Measurements from ENCODE around the gene SLC6A11. TPM values are rescaled to one million over a fixed set of nuclear protein-coding genes. Genes with fewer than 3 reads are reported as not detected.
A peak's percentile ranks its signal among the peaks of the same experiment; 100 is the strongest.

Gene SLC6A11
- total and polyA plus RNA-seq, 2 of the 8 experiments (the other 6 are each of a cell fraction or from before 2014, with no cell fraction given): 0.78 to 1.5 TPM

DNA sequence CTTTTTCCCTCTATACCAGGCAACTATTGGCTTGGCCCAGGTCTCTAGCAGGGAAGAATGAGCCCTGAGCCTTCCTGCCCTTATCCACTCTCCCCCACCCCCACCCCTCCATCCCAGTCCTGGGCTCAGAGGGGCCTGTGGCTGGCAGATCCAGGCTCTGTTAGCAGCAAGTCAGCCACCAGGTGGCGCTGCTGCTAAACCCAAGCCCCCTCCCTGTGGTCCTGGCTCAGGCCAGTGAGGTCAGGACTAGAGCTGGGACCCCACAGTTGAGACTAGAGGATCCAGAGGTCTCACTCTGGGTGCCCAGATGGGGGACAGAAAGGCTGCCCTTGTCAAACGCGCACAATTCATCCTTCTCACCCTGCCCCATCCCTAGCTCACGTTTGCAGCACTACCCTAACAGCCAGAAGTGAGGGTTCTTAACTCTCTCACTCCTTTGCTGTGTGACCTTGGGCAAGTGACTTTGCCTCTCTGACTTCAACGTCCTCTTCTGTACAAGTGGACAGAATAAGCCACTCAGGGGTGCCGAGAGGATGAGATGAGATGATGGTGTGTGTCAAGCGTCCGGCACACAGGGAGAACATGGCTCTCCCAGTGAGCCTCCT, 129.8 kb downstream of the SLC6A11 start (continued):
- TF ChIP-seq, protein P1, sequence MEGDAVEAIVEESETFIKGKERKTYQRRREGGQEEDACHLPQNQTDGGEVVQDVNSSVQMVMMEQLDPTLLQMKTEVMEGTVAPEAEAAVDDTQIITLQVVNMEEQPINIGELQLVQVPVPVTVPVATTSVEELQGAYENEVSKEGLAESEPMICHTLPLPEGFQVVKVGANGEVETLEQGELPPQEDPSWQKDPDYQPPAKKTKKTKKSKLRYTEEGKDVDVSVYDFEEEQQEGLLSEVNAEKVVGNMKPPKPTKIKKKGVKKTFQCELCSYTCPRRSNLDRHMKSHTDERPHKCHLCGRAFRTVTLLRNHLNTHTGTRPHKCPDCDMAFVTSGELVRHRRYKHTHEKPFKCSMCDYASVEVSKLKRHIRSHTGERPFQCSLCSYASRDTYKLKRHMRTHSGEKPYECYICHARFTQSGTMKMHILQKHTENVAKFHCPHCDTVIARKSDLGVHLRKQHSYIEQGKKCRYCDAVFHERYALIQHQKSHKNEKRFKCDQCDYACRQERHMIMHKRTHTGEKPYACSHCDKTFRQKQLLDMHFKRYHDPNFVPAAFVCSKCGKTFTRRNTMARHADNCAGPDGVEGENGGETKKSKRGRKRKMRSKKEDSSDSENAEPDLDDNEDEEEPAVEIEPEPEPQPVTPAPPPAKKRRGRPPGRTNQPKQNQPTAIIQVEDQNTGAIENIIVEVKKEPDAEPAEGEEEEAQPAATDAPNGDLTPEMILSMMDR (IDR thresholded peaks at IDR 0.05; ENCODE audit: control extremely low read depth in 1 of 3, insufficient read depth in 1 of 3, low read depth in 1 of 3, low read length in 3 of 3): peak; percentile 79 to 96 (median 89)
- peak; percentile 37; the same call in 1 of the 2 replicates for TF ChIP-seq JUND (IDR thresholded peaks at IDR 0.05; ENCODE audit: low read length)
- TF ChIP-seq MAFK (IDR thresholded peaks at IDR 0.05; ENCODE audit: low read depth, low read length): no peak
- TF ChIP-seq CTBP2 (IDR thresholded peaks at IDR 0.05; ENCODE audit: borderline replicate concordance, insufficient read depth, insufficient read length, low read length): no peak
- TF ChIP-seq RFX5 (IDR thresholded peaks at IDR 0.05; ENCODE audit: borderline replicate concordance, low read depth, low read length): no peak
- TF ChIP-seq NRF1 (IDR thresholded peaks at IDR 0.05; ENCODE audit: low read depth, low read length): no peak
- peak; percentile 84 to 94 for TF ChIP-seq RAD21 (IDR thresholded peaks at IDR 0.05 in 1 of 2, conservative IDR thresholded peaks at IDR 0.05 in 1 of 2; ENCODE audit: low read depth in 2 of 2, low read length in 2 of 2)
- TF ChIP-seq SRF (IDR thresholded peaks at IDR 0.05; ENCODE audit: low read depth, low read length): 0 out of 2 replicates have a peak, but pooled peaks have one; percentile 17
- TF ChIP-seq, protein P2, sequence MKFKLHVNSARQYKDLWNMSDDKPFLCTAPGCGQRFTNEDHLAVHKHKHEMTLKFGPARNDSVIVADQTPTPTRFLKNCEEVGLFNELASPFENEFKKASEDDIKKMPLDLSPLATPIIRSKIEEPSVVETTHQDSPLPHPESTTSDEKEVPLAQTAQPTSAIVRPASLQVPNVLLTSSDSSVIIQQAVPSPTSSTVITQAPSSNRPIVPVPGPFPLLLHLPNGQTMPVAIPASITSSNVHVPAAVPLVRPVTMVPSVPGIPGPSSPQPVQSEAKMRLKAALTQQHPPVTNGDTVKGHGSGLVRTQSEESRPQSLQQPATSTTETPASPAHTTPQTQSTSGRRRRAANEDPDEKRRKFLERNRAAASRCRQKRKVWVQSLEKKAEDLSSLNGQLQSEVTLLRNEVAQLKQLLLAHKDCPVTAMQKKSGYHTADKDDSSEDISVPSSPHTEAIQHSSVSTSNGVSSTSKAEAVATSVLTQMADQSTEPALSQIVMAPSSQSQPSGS (IDR thresholded peaks at IDR 0.05; ENCODE audit: low read length): no peak
- no peak for TF ChIP-seq ZNF274 (IDR thresholded peaks at IDR 0.05; ENCODE audit: borderline replicate concordance, extremely low read depth, low read length)
- TF ChIP-seq CBX8 (IDR thresholded peaks at IDR 0.05; ENCODE audit: borderline replicate concordance, low read depth, low read length): no peak

Measured in H1 (cell line).